ENCODE results near the gene UBE2O.

DNA sequence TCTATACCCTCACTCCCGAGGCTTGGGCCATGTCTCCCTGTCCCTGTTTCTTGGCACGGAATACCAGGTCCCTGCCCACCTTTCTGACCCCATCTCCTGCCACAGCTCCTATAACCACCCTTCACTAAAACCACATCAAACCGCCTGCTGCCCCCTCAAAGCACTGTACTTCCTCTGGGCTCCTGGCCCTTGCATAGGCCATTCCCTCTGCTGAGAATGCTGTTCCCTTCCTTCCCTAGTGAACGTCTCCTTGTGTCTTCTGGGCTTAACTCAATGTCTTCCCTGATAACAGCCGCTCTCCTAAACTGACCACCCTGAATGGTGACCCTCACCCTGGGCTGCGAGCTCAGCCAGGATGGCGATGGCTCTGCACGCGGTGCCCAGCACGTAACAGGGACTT lies 25.1 kb upstream of the UBE2O start:
- TF ChIP-seq SPI1 (IDR thresholded peaks at IDR 0.05; ENCODE audit: borderline replicate concordance, low read depth) (no peak), POLR2AphosphoS5 (IDR thresholded peaks at IDR 0.05; ENCODE audit: low read depth) (no peak), GABPA (IDR thresholded peaks at IDR 0.05; ENCODE audit: low read depth) (no peak)
- TF ChIP-seq, protein P1, sequence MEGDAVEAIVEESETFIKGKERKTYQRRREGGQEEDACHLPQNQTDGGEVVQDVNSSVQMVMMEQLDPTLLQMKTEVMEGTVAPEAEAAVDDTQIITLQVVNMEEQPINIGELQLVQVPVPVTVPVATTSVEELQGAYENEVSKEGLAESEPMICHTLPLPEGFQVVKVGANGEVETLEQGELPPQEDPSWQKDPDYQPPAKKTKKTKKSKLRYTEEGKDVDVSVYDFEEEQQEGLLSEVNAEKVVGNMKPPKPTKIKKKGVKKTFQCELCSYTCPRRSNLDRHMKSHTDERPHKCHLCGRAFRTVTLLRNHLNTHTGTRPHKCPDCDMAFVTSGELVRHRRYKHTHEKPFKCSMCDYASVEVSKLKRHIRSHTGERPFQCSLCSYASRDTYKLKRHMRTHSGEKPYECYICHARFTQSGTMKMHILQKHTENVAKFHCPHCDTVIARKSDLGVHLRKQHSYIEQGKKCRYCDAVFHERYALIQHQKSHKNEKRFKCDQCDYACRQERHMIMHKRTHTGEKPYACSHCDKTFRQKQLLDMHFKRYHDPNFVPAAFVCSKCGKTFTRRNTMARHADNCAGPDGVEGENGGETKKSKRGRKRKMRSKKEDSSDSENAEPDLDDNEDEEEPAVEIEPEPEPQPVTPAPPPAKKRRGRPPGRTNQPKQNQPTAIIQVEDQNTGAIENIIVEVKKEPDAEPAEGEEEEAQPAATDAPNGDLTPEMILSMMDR (IDR thresholded peaks at IDR 0.05; ENCODE audit: insufficient read depth, low read length) = no peak
- TF ChIP-seq, protein P2, sequence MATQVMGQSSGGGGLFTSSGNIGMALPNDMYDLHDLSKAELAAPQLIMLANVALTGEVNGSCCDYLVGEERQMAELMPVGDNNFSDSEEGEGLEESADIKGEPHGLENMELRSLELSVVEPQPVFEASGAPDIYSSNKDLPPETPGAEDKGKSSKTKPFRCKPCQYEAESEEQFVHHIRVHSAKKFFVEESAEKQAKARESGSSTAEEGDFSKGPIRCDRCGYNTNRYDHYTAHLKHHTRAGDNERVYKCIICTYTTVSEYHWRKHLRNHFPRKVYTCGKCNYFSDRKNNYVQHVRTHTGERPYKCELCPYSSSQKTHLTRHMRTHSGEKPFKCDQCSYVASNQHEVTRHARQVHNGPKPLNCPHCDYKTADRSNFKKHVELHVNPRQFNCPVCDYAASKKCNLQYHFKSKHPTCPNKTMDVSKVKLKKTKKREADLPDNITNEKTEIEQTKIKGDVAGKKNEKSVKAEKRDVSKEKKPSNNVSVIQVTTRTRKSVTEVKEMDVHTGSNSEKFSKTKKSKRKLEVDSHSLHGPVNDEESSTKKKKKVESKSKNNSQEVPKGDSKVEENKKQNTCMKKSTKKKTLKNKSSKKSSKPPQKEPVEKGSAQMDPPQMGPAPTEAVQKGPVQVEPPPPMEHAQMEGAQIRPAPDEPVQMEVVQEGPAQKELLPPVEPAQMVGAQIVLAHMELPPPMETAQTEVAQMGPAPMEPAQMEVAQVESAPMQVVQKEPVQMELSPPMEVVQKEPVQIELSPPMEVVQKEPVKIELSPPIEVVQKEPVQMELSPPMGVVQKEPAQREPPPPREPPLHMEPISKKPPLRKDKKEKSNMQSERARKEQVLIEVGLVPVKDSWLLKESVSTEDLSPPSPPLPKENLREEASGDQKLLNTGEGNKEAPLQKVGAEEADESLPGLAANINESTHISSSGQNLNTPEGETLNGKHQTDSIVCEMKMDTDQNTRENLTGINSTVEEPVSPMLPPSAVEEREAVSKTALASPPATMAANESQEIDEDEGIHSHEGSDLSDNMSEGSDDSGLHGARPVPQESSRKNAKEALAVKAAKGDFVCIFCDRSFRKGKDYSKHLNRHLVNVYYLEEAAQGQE (IDR thresholded peaks at IDR 0.05; ENCODE audit: insufficient replicate concordance, low read depth) = no peak

All from HL-60 (cell line).